ENCODE results near the gene EML4.

DNA sequence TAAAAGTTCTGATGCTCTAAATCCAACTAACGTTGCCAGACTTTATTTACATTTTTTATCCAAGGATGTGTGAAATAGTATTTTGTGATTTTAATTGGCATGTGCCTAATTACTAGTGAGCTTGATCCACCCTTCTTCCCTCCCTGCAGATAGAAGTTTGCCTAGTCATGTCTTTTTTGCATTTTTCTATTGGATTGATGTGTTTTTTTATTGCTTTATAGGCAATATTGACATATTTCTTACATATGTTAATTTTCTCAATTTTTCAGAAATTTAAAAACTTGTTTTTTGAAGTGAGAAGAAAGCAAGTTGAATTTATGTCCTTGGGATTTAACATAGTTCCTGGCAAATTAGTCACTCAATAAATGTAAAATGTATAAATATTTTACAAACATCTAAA lies 56.4 kb downstream of the EML4 start:
- TF ChIP-seq EZH2 (IDR thresholded peaks at IDR 0.05) (no peak), POLR2AphosphoS5 (IDR thresholded peaks at IDR 0.05; ENCODE audit: borderline replicate concordance, low read depth, low read length) (no peak)

Data from SK-N-MC (cell line).